HepG2 (cell line): ENCODE results near the gene PCYT2. TPM values are rescaled to one million over a fixed set of nuclear protein-coding genes. Genes with fewer than 3 reads are reported as not detected.

ENCODE experiments used
- ATAC-seq: fragments of 200-7000 bp; cut with Tn5 transposase; 3 replicates; pipeline ENCODE4 v1.9.1; 2020; ENCODE audit warnings: mild to moderate bottlenecking, moderate library complexity
- BruUV-seq: library from RNA; stranded (reverse); fragments of 400-500 nt; replicated peaks from 2 replicates; lab custom pipeline; 2021; lab: Mats Ljungman, UMichigan
- CTCF ChIA-PET: fragments of 300-600 bp; formaldehyde crosslinking; extraction: SDS; loops from one replicate; lab custom pipeline; 2021; ENCODE audit warnings: low total read pairs, inconsistent platforms, low intra/inter-chr PET ratio; lab: Yijun Ruan, JAX
- POLR2A ChIA-PET: fragments of 350-600 bp; sonication (Branson Sonifier 250); formaldehyde crosslinking; loops from one replicate; lab custom pipeline; 2020; ENCODE audit warnings: antibody characterized with exemption, inconsistent platforms; lab: Yijun Ruan, JAX
- DNase-seq: peaks from one replicate; pipeline ENCODE4 v3.0.0-alpha.2; 2015; ENCODE audit warnings: low spot score
- FAIRE-seq: peaks from 3 replicates; lab custom pipeline; 2011; peaks lifted over from hg19 to GRCh38; lab: Jason Lieb, UNC
- H2AFZ ChIP-seq: one replicate; pipeline ENCODE4 v1.6.1; 2011; ENCODE audit warnings: low read length, inconsistent platforms
- H3K27ac ChIP-seq: fragments of 300-600 bp; 3 replicates; pipeline ENCODE4 v1.8.0; 2011; ENCODE audit warnings: mixed run types, mild to moderate bottlenecking, mixed read lengths, low read length, inconsistent platforms; ENCODE audit not compliant: insufficient read depth; ENCODE audit errors: extremely low read length
- H3K27me3 ChIP-seq, 2 experiments: fragments of 200-600 bp in 1 of 2; 2 replicates in 1 of 2; 3 replicates in 1 of 2; pipeline versions ENCODE4 v1.6.0 to v1.8.0; 2011; ENCODE audit warnings: low read length in 2 of 2, mild to moderate bottlenecking in 2 of 2, moderate library complexity in 2 of 2, inconsistent platforms in 1 of 2; ENCODE audit not compliant: insufficient read depth in 2 of 2, control insufficient read depth in 1 of 2
- H3K36me3 ChIP-seq, 2 experiments: fragments of 200-600 bp in 1 of 2; replicated peaks in 1 of 2; 2 replicates in 1 of 2; 3 replicates in 1 of 2; pipeline versions ENCODE4 v1.5.1 to v1.8.0; 2011; ENCODE audit warnings: low read length in 2 of 2, inconsistent platforms in 1 of 2; ENCODE audit not compliant: insufficient read depth in 2 of 2, control insufficient read depth in 1 of 2
- H3K4me1 ChIP-seq: 2 replicates; pipeline ENCODE4 v1.5.1; 2012; ENCODE audit warnings: low read length, inconsistent platforms; ENCODE audit not compliant: insufficient read depth
- H3K4me2 ChIP-seq: 2 replicates; pipeline ENCODE4 v1.6.0; 2011; ENCODE audit warnings: low read depth, low read length, inconsistent platforms
- H3K4me3 ChIP-seq, 3 experiments: fragments of 200-600 bp in 1 of 3; sonication (generic), shearing (Covaris generic) in 1 of 3; replicated peaks in 1 of 3; 2 replicates each; pipeline ENCODE4 v1.5.1; 2011 to 2016; ENCODE audit warnings: low read length in 3 of 3, inconsistent platforms in 2 of 3, low read depth in 2 of 3, mild to moderate bottlenecking in 2 of 3, control low read depth in 1 of 3, mixed read lengths in 1 of 3; ENCODE audit not compliant: insufficient read depth in 1 of 3
- H3K79me2 ChIP-seq: one replicate; pipeline ENCODE4 v1.6.1; 2011; ENCODE audit warnings: low read length, inconsistent platforms; ENCODE audit not compliant: insufficient read depth
- H3K9ac ChIP-seq: 2 replicates; pipeline ENCODE4 v1.6.0; 2011; ENCODE audit warnings: mild to moderate bottlenecking, low read depth, low read length, inconsistent platforms; ENCODE audit not compliant: insufficient read depth
- H3K9me3 ChIP-seq: 2 replicates; pipeline ENCODE4 v1.5.1; 2012; ENCODE audit warnings: mild to moderate bottlenecking, low read length
- H4K20me1 ChIP-seq: 2 replicates; pipeline ENCODE4 v1.6.0; 2011; ENCODE audit warnings: inconsistent platforms, mild to moderate bottlenecking, low read length, moderate library complexity; ENCODE audit not compliant: insufficient read depth
- BHLHE40 ChIP-seq: IDR thresholded peaks from 2 replicates; pipeline ENCODE4 v1.6.1; 2011; ENCODE audit warnings: low read length, improper control_type of control experiment
- EHMT2 ChIP-seq: fragments of 200-600 bp; sonication (generic); IDR thresholded peaks from 2 replicates; pipeline ENCODE4 v1.7.0; 2017; ENCODE audit warnings: antibody characterized with exemption, low read depth, low read length, borderline replicate concordance
- ERF ChIP-seq: IDR thresholded peaks from 2 replicates; pipeline ENCODE4 v1.6.1; 2018; ENCODE audit warnings: missing biosample characterization, missing genetic modification reagents
- HMGXB4 ChIP-seq, 2 experiments: sonication (generic) in 1 of 2; formaldehyde crosslinking in 1 of 2; IDR thresholded peaks; 2 replicates each; pipeline versions ENCODE4 v1.4.0 to v1.6.1; 2018 to 2020; ENCODE audit warnings: missing genetic modification reagents in 2 of 2, borderline replicate concordance in 1 of 2, low read depth in 1 of 2, mild to moderate bottlenecking in 1 of 2, missing biosample characterization in 1 of 2
- KMT2B ChIP-seq: IDR thresholded peaks from 2 replicates; pipeline ENCODE4 v1.6.1; 2016; ENCODE audit warnings: missing genetic modification reagents, missing compliant biosample characterization
- NONO ChIP-seq, 2 experiments: fragments of 450-650 bp in 1 of 2; sonication (generic) in 1 of 2; formaldehyde crosslinking in 1 of 2; IDR thresholded peaks in 1 of 2; conservative IDR thresholded peaks in 1 of 2; 2 replicates each; pipeline versions ENCODE4 v1.6.1 to v1.8.0; 2017 to 2022; ENCODE audit warnings: mild to moderate bottlenecking in 1 of 2, missing genetic modification reagents in 1 of 2, moderate library complexity in 1 of 2
- NR2F1 ChIP-seq, 2 experiments: fragments of 450-650 bp in 1 of 2; formaldehyde crosslinking in 1 of 2; IDR thresholded peaks; 2 replicates each; pipeline versions ENCODE4 v1.5.0 to v1.6.1; 2016 to 2020; ENCODE audit warnings: mild to moderate bottlenecking in 1 of 2, missing compliant biosample characterization in 1 of 2, missing genetic modification reagents in 1 of 2, moderate library complexity in 1 of 2
- PREB ChIP-seq: sonication (generic); formaldehyde crosslinking; IDR thresholded peaks from 2 replicates; pipeline ENCODE4 v1.4.0; 2020; ENCODE audit warnings: missing genetic modification reagents
- RBAK ChIP-seq: sonication (generic); formaldehyde crosslinking; IDR thresholded peaks from 2 replicates; pipeline ENCODE4 v1.5.1; 2020; ENCODE audit warnings: mild to moderate bottlenecking, missing genetic modification reagents
- STAT5B ChIP-seq: sonication (generic); formaldehyde crosslinking; IDR thresholded peaks from 2 replicates; pipeline ENCODE4 v1.4.0; 2020; ENCODE audit warnings: missing genetic modification reagents
- THYN1 ChIP-seq: sonication (generic); formaldehyde crosslinking; IDR thresholded peaks from 2 replicates; pipeline ENCODE4 v1.8.1; 2023; ENCODE audit warnings: low read depth, mild to moderate bottlenecking, moderate library complexity, missing genetic modification reagents, borderline replicate concordance
- U2AF2 ChIP-seq: fragments of 200-400 bp; formaldehyde crosslinking; IDR thresholded peaks from 2 replicates; pipeline ENCODE4 v1.6.1; 2017; ENCODE audit warnings: low read depth, mild to moderate bottlenecking, low read length
- ZKSCAN8 ChIP-seq: IDR thresholded peaks from 2 replicates; pipeline ENCODE4 v1.6.1; 2016; ENCODE audit warnings: borderline replicate concordance, missing genetic modification reagents, missing compliant biosample characterization
- ZMAT3 ChIP-seq: sonication (generic); formaldehyde crosslinking; conservative IDR thresholded peaks from 2 replicates; pipeline ENCODE4 v1.7.0; 2021; ENCODE audit warnings: missing genetic modification reagents
- ZMYM4 ChIP-seq: sonication (generic); formaldehyde crosslinking; IDR thresholded peaks from 2 replicates; pipeline ENCODE4 v1.8.1; 2023; ENCODE audit warnings: mild to moderate bottlenecking, missing genetic modification reagents
- ZNF121 ChIP-seq: sonication (generic); formaldehyde crosslinking; IDR thresholded peaks from 2 replicates; pipeline ENCODE4 v1.5.0; 2020; ENCODE audit warnings: mild to moderate bottlenecking, missing genetic modification reagents
- ZNF235 ChIP-seq: sonication (generic); formaldehyde crosslinking; IDR thresholded peaks from 2 replicates; pipeline ENCODE4 v1.8.1; 2023; ENCODE audit warnings: mild to moderate bottlenecking, missing genetic modification reagents, borderline replicate concordance
- ZNF30 ChIP-seq: sonication (generic); formaldehyde crosslinking; IDR thresholded peaks from 2 replicates; pipeline ENCODE4 v1.5.0; 2020; ENCODE audit warnings: mild to moderate bottlenecking, missing genetic modification reagents
- ZNF317 ChIP-seq: sonication (generic); formaldehyde crosslinking; IDR thresholded peaks from 2 replicates; pipeline ENCODE4 v1.5.0; 2020; ENCODE audit warnings: mild to moderate bottlenecking, missing genetic modification reagents
- ZNF704 ChIP-seq: sonication (generic); formaldehyde crosslinking; IDR thresholded peaks from 2 replicates; pipeline ENCODE4 v1.8.1; 2023; ENCODE audit warnings: mild to moderate bottlenecking, inconsistent platforms, moderate library complexity, missing genetic modification reagents, borderline replicate concordance
- WGBS: methylation state at CpG from one replicate; pipeline ENCODE4 v1.1.6; 2017; ENCODE audit warnings: low lambda C conversion rate; 5-methylcytosine and 5-hydroxymethylcytosine counted together
- in situ Hi-C: cut with HindIII; loops from 2 replicates; pipeline ENCODE4 v1.10.0; 2017; ENCODE audit warnings: low pct_unique_long_range_greater_than_20kb; ENCODE audit not compliant: extremely low pct_ligation_motif_present
- intact Hi-C: fragments of 100-400 bp; cut with micrococcal nuclease; formaldehyde crosslinking; loops from one replicate; pipeline ENCODE4 v1.10.0; 2022; ENCODE audit not compliant: unreplicated experiment
- polyA plus RNA-seq, 8 experiments: library from polyadenylated mRNA; depleted of rRNA in 3 of 8; stranded (reverse) in 7 of 8; unstranded in 1 of 8; fragments of >200 nt; fragmentation: Illumina TruSeq in 4 of 8; extraction: Trizol in 4 of 8; gene quantifications; 2 replicates each; pipeline versions ENCODE4 v1.2.1 to v1.2.3, GENCODE V29; 2011 to 2016; ENCODE audit warnings: low read depth in 4 of 8, missing spikeins in 1 of 8, mixed read lengths in 1 of 8; ENCODE audit not compliant: insufficient read depth in 1 of 8
- total RNA-seq, 5 experiments: library from RNA; depleted of rRNA; stranded (reverse); fragments of >200 nt; fragmentation: Illumina TruSeq; extraction: Trizol; gene quantifications; 2 replicates each; pipeline ENCODE4 v1.2.3, GENCODE V29; 2016; ENCODE audit warnings: low read depth in 1 of 5
- TF ChIP-seq, protein P1 (sequence below): sonication (generic); formaldehyde crosslinking; IDR thresholded peaks from 2 replicates; pipeline ENCODE4 v1.4.0; 2020; ENCODE audit warnings: low read depth, mild to moderate bottlenecking, missing genetic modification reagents

PCYT2 gene
- total and polyA plus RNA-seq, 2 of the 13 experiments (the other 11 are each of a cell fraction or from before 2014, with no cell fraction given): 147 to 297 TPM

DNA sequence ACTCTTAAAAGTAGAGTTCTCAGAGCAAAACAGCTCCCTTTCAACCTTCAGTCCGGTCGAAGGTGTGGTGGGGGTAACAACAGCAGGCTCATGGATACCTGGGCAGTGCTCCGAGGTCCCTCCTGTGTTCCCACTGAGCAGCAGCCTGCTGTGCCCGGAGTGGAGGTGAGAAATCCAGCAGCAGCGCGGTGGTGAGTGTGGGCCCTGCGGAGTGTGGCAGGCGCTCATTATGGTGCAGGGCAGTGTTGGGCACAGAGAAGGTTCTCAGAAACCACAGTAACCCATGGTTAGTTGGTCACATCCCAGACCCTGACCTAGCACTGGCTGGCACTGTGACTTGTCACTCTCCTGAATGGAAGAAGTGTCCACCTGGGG is 45.9 kb downstream of the PCYT2 start:
- Histone ChIP-seq H3K27ac (peak overlapping the region; percentile 61), H2AFZ (no peak overlapping the region), H3K79me2 (peaks cover 44% of the 10 kb centered on the region), H3K4me3 (no peak overlapping the region; a peak in 1 of 6 replicates), H4K20me1 (peaks cover 53% of the 10 kb centered on the region; the same call in 1 of the 2 replicates), H3K9me3 (no peaks in the 10 kb centered on the region), H3K27me3 (no peaks in the 10 kb centered on the region; a peak in 1 of 5 replicates), H3K4me1 (peaks cover 85% of the 10 kb centered on the region), H3K9ac (peak overlapping the region; percentile 52), H3K36me3 (peaks cover 18 to 39% of the 10 kb centered on the region in 2 experiments), H3K4me2 (peak overlapping the region; percentile 44)
- intact Hi-C loops: loop anchor here (5.0 kb wide), 1 partner anchor 157 kb away; the partner anchor contains the start of genes CENPX and LRRC45
- DNase-seq (no peak), FAIRE-seq (no peak), ATAC-seq (no peak)
- 96% methylated on average over 8 of the region's 8 CpGs for WGBS
- ChIA-PET CTCF (no interaction called here), POLR2A (interaction anchor here (1.0 to 3.8 kb wide), 8 partner anchors 27 to 155 kb away, joined by 3 to 15 read pairs (median 6); partner anchors contain the start of genes ALYREF and ANAPC11)
- BruUV-seq: no TSS peak
- in situ Hi-C loops: no loop called here
- TF ChIP-seq ZNF704 (CRISPR knock-in tag) (no peak), THYN1 (CRISPR knock-in tag) (no peak), PREB (CRISPR knock-in tag) (no peak), ZKSCAN8 (CRISPR knock-in tag) (no peak), ZNF317 (no peak), HMGXB4 (CRISPR knock-in tag; IDR thresholded peaks at IDR 0.05; ENCODE audit: borderline replicate concordance in 1 of 2, low read depth in 1 of 2) (no peak), ERF (CRISPR knock-in tag) (no peak), NONO (IDR thresholded peaks at IDR 0.05) (no peak), NONO (CRISPR knock-in tag; conservative IDR thresholded peaks at IDR 0.05) (no peak), KMT2B (no peak), U2AF2 (no peak), BHLHE40 (no peak), ZMAT3 (CRISPR knock-in tag) (no peak), ZMYM4 (CRISPR knock-in tag) (no peak), EHMT2 (no peak), ZNF235 (CRISPR knock-in tag) (no peak), ZNF30 (CRISPR knock-in tag) (no peak), ZNF121 (CRISPR knock-in tag) (no peak), NR2F1 (CRISPR knock-in tag; IDR thresholded peaks at IDR 0.05) (no peak), STAT5B (CRISPR knock-in tag) (no peak), RBAK (CRISPR knock-in tag) (no peak)
- TF ChIP-seq, protein P1, sequence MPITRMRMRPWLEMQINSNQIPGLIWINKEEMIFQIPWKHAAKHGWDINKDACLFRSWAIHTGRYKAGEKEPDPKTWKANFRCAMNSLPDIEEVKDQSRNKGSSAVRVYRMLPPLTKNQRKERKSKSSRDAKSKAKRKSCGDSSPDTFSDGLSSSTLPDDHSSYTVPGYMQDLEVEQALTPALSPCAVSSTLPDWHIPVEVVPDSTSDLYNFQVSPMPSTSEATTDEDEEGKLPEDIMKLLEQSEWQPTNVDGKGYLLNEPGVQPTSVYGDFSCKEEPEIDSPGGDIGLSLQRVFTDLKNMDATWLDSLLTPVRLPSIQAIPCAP (CRISPR knock-in tag): no peak
